PC-3 (cell line): ENCODE data around the gene PLXNA4.
A peak's percentile ranks its signal among the peaks of the same experiment; 100 is the strongest.

Source experiments
- CTCF ChIP-seq: fragments of 300-600 bp; sonication (generic); conservative IDR thresholded peaks from 2 replicates; pipeline ENCODE4 v1.5.1; 2017; ENCODE audit warnings: antibody characterized with exemption, low read depth, mild to moderate bottlenecking, low read length
- EZH2 ChIP-seq: fragments of 300-600 bp; sonication (generic); IDR thresholded peaks from one replicate; pipeline ENCODE4 v1.6.1; 2017; ENCODE audit warnings: antibody characterized with exemption, mild to moderate bottlenecking, low read length; ENCODE audit not compliant: unreplicated experiment

GRCh38 chr7:132394283-132395198, 181.7 kb downstream of the PLXNA4 start:
- TF ChIP-seq CTCF (peak; percentile 53), EZH2 (no peak)
